Suppressor macrophage treated with lipopolysaccharide for 4 hours (primary cell): ENCODE data around the gene HINT2.

Experiments used
- DNase-seq: peaks from one replicate; pipeline ENCODE4 v3.0.0-alpha.2; 2020

HINT2 gene

DNA sequence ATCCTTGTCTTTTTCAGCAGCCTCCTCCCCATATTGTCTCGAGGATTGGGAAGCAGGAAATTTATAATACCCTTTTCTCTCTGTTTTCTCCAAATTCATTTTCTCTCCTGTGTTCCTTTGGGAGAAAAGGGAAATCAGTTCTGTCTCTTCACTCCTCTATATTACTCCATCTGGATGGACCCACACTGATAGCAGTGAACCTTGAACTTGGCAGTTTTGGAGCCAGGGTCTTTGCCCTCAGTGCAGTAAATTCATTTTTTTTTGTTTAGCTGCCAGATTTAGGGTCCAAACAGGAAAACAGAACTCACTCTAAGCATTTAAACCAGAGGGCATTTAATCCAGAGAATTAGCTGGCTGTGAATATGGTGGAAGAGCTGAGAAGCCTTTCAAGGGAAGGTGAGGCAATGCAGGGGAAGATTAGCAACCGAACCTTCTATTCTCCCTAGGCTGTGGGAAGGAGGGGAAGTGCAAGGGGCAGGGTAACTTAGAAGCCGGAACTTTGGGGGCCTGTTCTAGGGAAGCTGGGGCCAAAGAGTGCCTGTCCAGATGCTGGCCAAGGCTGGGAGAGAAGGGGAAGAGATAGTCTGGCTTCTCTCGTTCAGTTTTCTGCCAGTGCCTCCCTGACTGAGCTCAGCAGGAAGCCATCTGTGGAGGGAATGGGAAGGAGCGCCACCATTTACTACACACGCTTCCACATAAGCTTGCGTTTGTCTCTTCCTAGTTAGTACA, 39.8 kb downstream of the HINT2 start:
- DNase-seq = peak; percentile 51

DNA sequence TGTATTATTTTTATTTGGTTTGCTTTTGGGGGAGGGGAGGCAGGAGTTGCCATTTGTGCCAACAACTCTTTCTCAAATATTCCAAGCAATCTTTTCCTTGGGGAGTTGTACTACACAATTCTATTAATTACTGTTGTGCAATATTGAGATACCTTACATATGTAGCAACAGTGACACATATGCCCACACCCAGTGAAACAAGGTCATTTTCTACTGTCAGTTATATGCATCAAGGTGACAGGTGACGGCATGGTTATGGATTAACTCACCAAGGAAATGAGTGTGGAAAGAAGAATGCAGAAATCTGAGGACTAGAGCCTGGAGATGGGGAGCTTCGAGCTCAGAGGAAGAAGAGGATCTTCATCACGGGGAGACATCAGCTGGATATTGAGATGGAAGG, 42.9 kb downstream of the HINT2 start:
- no peak for DNase-seq

DNA sequence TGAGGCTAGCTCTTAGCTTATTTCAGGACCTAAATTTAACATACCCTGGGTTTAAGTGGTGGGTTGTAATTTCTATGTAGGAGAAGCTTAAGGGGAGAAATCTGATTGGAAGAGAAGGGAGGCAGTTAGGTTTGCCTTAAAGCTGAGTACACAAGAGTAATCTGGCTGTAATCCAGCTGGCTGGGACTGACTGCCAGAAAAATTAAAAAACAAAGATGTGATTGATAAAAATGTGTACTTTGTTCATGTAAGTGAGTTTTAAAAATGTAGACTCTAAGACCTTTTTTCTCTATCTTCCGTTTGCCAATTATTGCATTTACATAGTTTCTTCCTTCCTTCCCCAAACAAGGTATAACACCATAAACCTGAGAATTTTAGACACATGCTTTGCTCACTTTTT, 43.3 kb downstream of the HINT2 start:
- DNase-seq = no peak

DNA sequence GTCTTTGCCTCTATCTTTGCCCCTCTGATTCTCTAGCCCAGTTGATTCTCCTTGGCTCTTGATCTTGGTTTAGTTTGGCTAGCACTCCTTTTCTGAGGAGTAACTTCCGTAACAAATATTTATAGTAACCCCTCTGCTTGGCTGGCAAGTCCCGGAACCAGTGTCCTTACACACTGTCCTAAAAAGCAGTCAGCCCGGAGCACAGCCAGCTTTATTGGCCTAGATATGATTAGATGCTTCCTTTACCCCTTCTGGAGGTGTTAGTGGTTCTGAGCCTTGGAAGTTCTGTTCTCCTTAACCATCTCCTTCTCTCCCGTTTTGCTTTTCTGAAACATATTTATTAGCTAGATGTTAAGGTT, 43.8 kb downstream of the HINT2 start:
- DNase-seq = no peak

DNA sequence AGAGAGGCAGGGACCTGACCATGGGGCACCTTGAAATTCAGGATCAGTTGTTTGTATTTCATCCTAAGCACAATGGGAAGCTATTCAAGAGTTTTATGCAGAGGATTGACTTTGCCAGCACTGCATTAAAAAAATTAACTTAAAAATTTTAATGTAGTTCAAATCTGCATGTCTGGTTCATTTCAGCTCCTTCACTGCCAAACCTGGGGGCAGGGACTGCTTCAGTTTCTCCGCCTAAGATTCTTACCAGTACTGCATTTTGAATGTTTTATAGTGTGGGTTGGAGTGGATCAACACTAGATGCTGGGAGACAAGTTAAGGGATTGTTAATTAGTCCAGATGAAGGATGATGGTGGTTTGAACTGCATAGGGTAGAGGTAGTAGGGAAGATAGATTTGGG, 45.1 kb downstream of the HINT2 start:
- DNase-seq = no peak

DNA sequence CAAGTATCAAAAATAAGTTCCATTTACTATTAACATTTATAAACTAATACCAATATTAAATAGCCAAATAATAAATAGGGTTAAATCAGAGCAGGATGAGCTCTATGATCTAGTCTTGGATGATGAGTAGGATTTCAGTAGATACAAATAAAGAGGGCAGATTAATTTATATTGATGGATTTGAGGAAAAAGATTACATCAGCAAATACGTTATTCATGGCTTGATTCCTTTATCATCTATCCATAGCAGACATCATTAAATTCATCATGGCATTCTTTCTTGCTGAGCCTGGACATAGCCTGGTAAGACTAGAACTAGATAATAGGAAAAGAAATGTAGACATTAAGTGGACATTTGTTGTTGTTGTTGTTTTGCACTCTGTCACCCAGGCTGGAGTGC, 47.4 kb downstream of the HINT2 start:
- DNase-seq = no peak

DNA sequence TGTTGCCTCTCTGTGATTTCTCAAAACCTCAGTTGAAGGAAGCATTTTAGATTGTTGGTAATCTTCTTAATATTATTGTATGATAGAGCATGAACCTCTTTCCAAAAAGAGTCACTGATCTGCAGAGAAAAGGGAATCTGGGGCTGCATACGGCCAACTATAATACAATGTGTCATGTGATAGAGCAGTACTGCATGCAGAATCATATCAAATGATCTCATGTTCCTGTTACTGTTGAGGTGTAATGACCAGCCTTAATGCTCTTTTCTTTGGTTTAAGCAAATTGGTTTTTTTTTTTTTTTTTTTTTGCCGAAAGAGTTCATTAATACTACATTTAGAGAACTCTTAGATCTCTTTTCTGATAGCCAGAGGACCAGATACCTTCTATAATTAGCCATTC, 47.8 kb downstream of the HINT2 start:
- no peak for DNase-seq

DNA sequence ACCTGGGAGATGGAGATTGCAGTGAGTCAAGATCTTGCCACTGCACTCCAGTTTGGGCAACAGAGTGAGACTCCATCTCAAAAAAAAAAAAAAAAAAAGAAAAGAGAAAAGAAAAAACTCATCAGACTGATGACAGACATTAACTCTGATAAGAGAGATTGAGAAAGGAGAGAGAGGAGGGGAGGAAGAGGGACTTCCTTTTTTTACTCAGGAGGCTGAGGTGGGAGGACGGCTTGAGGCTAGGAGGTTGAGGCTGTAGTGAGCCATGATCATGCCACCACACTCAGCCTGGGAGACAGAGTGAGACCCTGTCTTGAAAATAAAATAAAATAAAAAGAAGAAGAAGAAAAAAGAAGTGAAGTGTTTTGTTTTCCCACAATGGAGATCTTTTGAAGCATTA, 51.0 kb downstream of the HINT2 start:
- DNase-seq = no peak

DNA sequence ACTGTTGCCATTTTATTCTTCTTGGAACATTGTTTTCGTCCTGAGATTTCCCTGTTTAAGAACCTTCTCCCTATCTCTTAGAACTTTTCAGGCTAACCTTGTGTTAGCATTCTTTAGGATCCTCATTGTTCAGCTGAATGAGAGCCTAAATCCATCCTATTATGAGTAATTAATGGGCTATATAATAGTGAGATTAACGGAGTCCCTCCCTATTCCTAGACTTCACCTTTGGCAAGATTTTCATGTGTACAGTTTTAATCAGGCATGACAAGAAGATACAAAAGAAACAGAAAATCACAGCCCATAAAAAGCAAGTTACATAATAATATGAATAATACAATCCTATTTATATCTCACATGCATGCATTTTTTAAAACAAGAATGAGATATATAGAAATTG, 51.7 kb downstream of the HINT2 start:
- DNase-seq = no peak
